ENCODE results near the gene GLRX. TPM values are rescaled to one million over a fixed set of nuclear protein-coding genes. Genes with fewer than 3 reads are reported as not detected.

GLRX gene
- total and polyA plus RNA-seq, 2 of the 13 experiments (the other 11 are each of a cell fraction or from before 2014, with no cell fraction given) = 63.8 to 499 TPM

- TF ChIP-seq ZNF614 (CRISPR knock-in tag; IDR thresholded peaks at IDR 0.05; ENCODE audit: borderline replicate concordance) (peak; percentile 64; the same call in 1 of the 2 replicates), HOMEZ (CRISPR knock-in tag; IDR thresholded peaks at IDR 0.05; ENCODE audit: low read depth) (peak; percentile 20; the same call in 1 of the 2 replicates), U2AF2 (IDR thresholded peaks at IDR 0.05; ENCODE audit: low read depth, low read length) (no peak), GATAD2A (CRISPR knock-in tag; IDR thresholded peaks at IDR 0.05) (peak; percentile 75), ZNF724P (CRISPR knock-in tag; IDR thresholded peaks at IDR 0.05; ENCODE audit: borderline replicate concordance) (no peak), HNF1B (CRISPR knock-in tag; IDR thresholded peaks at IDR 0.05) (peak; percentile 39; the same call in 1 of the 2 replicates), ZNF792 (CRISPR knock-in tag; IDR thresholded peaks at IDR 0.05) (no peak), TBX3 (IDR thresholded peaks at IDR 0.05; ENCODE audit: borderline replicate concordance) (peak; percentile 58; the same call in 1 of the 2 replicates), ELF3 (CRISPR knock-in tag; IDR thresholded peaks at IDR 0.05) (peak; percentile 77), XRCC5 (optimal IDR thresholded peaks at IDR 0.05; ENCODE audit: low read length) (peak; percentile 63), SNAPC5 (CRISPR knock-in tag; IDR thresholded peaks at IDR 0.05; ENCODE audit: borderline replicate concordance) (no peak), TFDP1 (CRISPR knock-in tag; IDR thresholded peaks at IDR 0.05; ENCODE audit: borderline replicate concordance) (peak; percentile 33; the same call in 1 of the 2 replicates), RAD21 (CRISPR knock-in tag; IDR thresholded peaks at IDR 0.05) (peak; percentile 70), DBP (CRISPR knock-in tag; IDR thresholded peaks at IDR 0.05; ENCODE audit: not compliant biosample characterization) (no peak), BHLHE40 (IDR thresholded peaks at IDR 0.05; ENCODE audit: low read length) (peak; percentile 49; the same call in 1 of the 2 replicates), ZMYM4 (CRISPR knock-in tag; IDR thresholded peaks at IDR 0.05) (peak; percentile 58; the same call in 1 of the 2 replicates), KDM5B (CRISPR knock-in tag; IDR thresholded peaks at IDR 0.05; ENCODE audit: borderline replicate concordance) (peak; percentile 59), KDM2A (CRISPR knock-in tag; IDR thresholded peaks at IDR 0.05; ENCODE audit: borderline replicate concordance, low read depth) (peak; percentile 40; the same call in 1 of the 2 replicates), SALL1 (CRISPR knock-in tag; IDR thresholded peaks at IDR 0.05) (peak; percentile 68; the same call in 1 of the 2 replicates), YY1 (IDR thresholded peaks at IDR 0.05; ENCODE audit: insufficient read depth, insufficient replicate concordance, low read depth, low read length) (peak; percentile 18), HOXA5 (CRISPR knock-in tag; IDR thresholded peaks at IDR 0.05) (0 out of 2 replicates have a peak, but pooled peaks have one; percentile 25), ZFY (CRISPR knock-in tag; IDR thresholded peaks at IDR 0.05) (peak; percentile 53; the same call in 1 of the 2 replicates)
These were observed 20.5 kb upstream of the GLRX start (continued) for GRCh38 chr5:95842854-95843544.

All from HepG2 (cell line).